GM13976 (cell line): ENCODE measurements around the gene ARL14EP.

Experiments used
- DNase-seq: peaks from one replicate; pipeline ENCODE4 v3.0.0; 2012; ENCODE audit warnings: low spot score
- CTCF ChIP-seq: IDR thresholded peaks from 2 replicates; pipeline ENCODE4 v1.5.1; 2012; ENCODE audit warnings: borderline replicate concordance, mild to moderate bottlenecking; ENCODE audit not compliant: insufficient read depth; ENCODE audit errors: extremely low read depth, missing control alignments, control extremely low read depth
- in situ Hi-C: fragments of 300-500 bp; cut with MboI; formaldehyde crosslinking; loops from one replicate; pipeline ENCODE4 v1.12.0; 2022; ENCODE audit warnings: low sequenced_read_pairs, mixed read lengths, inconsistent platforms; ENCODE audit not compliant: unreplicated experiment

ARL14EP gene

GRCh38 chr11:30311189-30311588 is 11.7 kb upstream of the ARL14EP start:
- DNase-seq = no peak
- no peak for TF ChIP-seq CTCF
- in situ Hi-C loops = no loop called here

GRCh38 chr11:30312243-30312642 is 10.7 kb upstream of the ARL14EP start:
- in situ Hi-C loops = no loop called here
- no peak for TF ChIP-seq CTCF
- DNase-seq = no peak

- no peak for TF ChIP-seq CTCF
- in situ Hi-C loops = no loop called here
- DNase-seq = no peak
Measured at GRCh38 chr11:30313580-30313979, 9.3 kb upstream of the ARL14EP start.

DNA sequence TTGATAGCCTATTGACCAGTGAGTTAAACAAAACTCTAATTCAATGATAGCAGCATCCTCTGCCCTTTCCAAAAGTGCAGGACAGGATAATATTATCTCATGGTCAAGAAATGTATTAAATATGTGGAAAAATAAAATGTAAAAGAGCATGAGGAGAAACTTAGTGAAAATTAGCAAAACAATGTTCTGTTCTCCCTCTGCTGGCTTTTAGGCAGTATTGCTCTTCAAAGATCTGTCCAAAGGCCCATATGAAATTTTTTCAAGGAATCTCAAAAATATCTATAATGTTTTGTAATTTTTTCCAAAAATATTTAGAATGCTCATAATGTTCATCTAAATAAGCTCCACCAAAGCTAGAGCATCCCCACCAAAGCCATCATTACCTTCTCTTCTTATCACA is 8.3 kb upstream of the ARL14EP start:
- no peak for DNase-seq
- peak; percentile 10 for TF ChIP-seq CTCF
- in situ Hi-C loops = no loop called here

DNA sequence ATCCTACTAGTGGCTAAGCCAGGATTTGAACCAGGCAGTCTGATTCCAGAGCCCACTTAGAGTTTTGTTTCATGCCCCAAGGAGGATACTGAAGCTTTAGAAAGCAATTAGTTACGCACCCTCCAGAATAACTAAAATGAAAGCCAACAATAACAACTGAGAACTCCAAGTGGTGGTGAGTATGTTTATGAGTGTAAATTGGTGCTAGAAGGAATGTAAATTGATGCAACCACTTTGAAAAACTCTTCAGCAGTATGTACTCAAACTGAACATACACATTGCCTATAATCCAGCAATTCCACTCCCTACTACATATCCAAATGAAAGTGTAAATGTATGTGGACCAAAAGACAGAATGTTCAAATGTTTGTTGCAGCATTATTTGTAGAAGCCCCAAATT is 6.7 kb upstream of the ARL14EP start:
- in situ Hi-C loops = no loop called here
- DNase-seq = no peak
- no peak for TF ChIP-seq CTCF

GRCh38 chr11:30317030-30317429 is 5.9 kb upstream of the ARL14EP start:
- TF ChIP-seq CTCF = no peak
- in situ Hi-C loops = no loop called here
- no peak for DNase-seq

- TF ChIP-seq CTCF = no peak
- no peak for DNase-seq
- in situ Hi-C loops = no loop called here
Measured at GRCh38 chr11:30321321-30321720, 1.6 kb upstream of the ARL14EP start.
